ENCODE results near the gene NTN5. TPM values are rescaled to one million over a fixed set of nuclear protein-coding genes. Genes with fewer than 3 reads are reported as not detected.
A peak's percentile ranks its signal among the peaks of the same experiment; 100 is the strongest.

The NTN5 gene
- total RNA-seq, 4 donors from 2014 or later, result not detected

- H3K9me3 ChIP-seq, result no peaks in the 10 kb centered on the region
- peaks cover 33 to 35% of the 10 kb centered on the region in 2 donors for H3K4me1 ChIP-seq
- intact Hi-C loops (cut with DNase I; ENCODE audit: low total_unique reads), result loop anchor here (5.0 kb wide), 1 partner anchor 36 kb away; no protein-coding TSS in a partner anchor
- TF ChIP-seq, protein P1, sequence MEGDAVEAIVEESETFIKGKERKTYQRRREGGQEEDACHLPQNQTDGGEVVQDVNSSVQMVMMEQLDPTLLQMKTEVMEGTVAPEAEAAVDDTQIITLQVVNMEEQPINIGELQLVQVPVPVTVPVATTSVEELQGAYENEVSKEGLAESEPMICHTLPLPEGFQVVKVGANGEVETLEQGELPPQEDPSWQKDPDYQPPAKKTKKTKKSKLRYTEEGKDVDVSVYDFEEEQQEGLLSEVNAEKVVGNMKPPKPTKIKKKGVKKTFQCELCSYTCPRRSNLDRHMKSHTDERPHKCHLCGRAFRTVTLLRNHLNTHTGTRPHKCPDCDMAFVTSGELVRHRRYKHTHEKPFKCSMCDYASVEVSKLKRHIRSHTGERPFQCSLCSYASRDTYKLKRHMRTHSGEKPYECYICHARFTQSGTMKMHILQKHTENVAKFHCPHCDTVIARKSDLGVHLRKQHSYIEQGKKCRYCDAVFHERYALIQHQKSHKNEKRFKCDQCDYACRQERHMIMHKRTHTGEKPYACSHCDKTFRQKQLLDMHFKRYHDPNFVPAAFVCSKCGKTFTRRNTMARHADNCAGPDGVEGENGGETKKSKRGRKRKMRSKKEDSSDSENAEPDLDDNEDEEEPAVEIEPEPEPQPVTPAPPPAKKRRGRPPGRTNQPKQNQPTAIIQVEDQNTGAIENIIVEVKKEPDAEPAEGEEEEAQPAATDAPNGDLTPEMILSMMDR (IDR thresholded peaks at IDR 0.05 in 4 of 5, conservative IDR thresholded peaks at IDR 0.05 in 1 of 5), result no peak
- TF ChIP-seq POLR2A (IDR thresholded peaks at IDR 0.05), result no peak
- H3K27ac ChIP-seq, result peak overlapping the region; percentile 88 to 98 (median 94)
- H3K36me3 ChIP-seq, result no peaks in the 10 kb centered on the region
- no peak for ATAC-seq
- in situ Hi-C loops (cut with MboI; ENCODE audit: low sequenced_read_pairs in 4 of 4), result loop anchor here in 1 of 4 donors (10.0 kb wide), 1 partner anchor 58 kb away; no protein-coding TSS in a partner anchor
- no peaks in the 10 kb centered on the region for H3K27me3 ChIP-seq
- H3K4me3 ChIP-seq, result peak overlapping the region; percentile 47 to 65 (median 60)
- no peak for DNase-seq
Measured at GRCh38 chr19:48713041-48713863, 40.4 kb upstream of the NTN5 start.

GRCh38 chr19:48711106-48711662 is 38.4 kb upstream of the NTN5 start:
- peaks cover 18 to 23% of the 10 kb centered on the region in 2 donors for H3K4me1 ChIP-seq

DNA sequence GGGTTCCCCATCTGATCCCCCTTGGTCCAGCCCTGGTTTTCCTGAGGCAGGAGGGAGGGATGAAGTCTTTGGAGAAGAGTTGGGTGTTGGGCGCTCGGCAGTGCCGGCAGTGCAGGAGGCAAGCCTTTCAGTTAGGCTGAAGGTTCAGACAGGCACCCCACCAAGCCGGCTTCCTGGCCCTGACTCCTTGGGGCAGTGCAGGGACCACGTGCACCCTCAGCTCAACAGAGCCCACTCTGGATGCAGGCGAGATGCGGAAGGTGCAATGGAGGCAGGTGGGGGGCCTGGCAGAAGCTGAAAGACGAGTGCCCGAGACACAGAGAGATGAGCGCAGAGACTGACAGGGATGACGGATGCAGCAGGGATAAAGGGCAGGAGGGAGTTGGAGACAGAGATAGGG is 35.7 kb upstream of the NTN5 start:
- no peak for DNase-seq
- intact Hi-C loops (cut with DNase I; ENCODE audit: low total_unique reads) (no loop called here), in situ Hi-C loops (cut with MboI; ENCODE audit: low sequenced_read_pairs in 4 of 4) (no loop called here)
- no peak overlapping the region for H3K27ac ChIP-seq
- no peak overlapping the region for H3K4me3 ChIP-seq
- no peaks in the 10 kb centered on the region for H3K27me3 ChIP-seq
- H3K4me1 ChIP-seq, result peaks cover 0 to 4% of the 10 kb centered on the region in 2 donors
- ATAC-seq, result no peak
- no peaks in the 10 kb centered on the region for H3K36me3 ChIP-seq
- H3K9me3 ChIP-seq, result no peaks in the 10 kb centered on the region
- TF ChIP-seq, protein P1 (IDR thresholded peaks at IDR 0.05 in 4 of 5, conservative IDR thresholded peaks at IDR 0.05 in 1 of 5), result no peak
- no peak for TF ChIP-seq POLR2A (IDR thresholded peaks at IDR 0.05)

More at GRCh38 chr19:48711106-48711662, 38.4 kb upstream of the NTN5 start:
- TF ChIP-seq POLR2A (IDR thresholded peaks at IDR 0.05), result no peak
- TF ChIP-seq, protein P1 (IDR thresholded peaks at IDR 0.05 in 4 of 5, conservative IDR thresholded peaks at IDR 0.05 in 1 of 5), result no peak
- in situ Hi-C loops (cut with MboI; ENCODE audit: low sequenced_read_pairs in 4 of 4) (loop anchor here in 1 of 4 donors (10.0 kb wide), 1 partner anchor 56 kb away; no protein-coding TSS in a partner anchor), intact Hi-C loops (cut with DNase I; ENCODE audit: low total_unique reads) (loop anchor here (5.0 kb wide), 1 partner anchor 34 kb away; no protein-coding TSS in a partner anchor)
- no peak overlapping the region for H3K4me3 ChIP-seq
- no peaks in the 10 kb centered on the region for H3K27me3 ChIP-seq
- no peaks in the 10 kb centered on the region for H3K36me3 ChIP-seq
- ATAC-seq (no peak), DNase-seq (no peak)
- no peaks in the 10 kb centered on the region for H3K9me3 ChIP-seq
- peak overlapping the region in 1 of 4 donors; percentile 9 for H3K27ac ChIP-seq

DNA sequence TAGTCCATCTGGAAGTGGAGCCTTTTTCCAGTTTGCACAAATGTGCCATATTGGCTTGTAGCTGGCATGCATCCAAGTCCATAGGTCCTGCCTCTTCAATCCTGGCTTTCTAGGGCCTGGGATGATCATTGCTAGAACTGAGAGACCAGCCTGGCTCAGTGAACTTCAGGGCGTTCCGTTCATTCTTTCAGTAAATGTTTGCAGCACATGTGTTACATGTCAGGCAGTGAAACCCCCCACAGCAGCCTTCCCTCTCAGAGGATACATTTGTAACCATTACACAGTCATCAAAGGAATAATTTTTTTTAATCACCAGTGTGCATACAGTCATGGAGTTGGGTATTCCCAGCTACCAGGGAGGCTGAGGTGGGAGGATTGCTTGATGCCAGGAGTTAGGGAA is 32.6 kb upstream of the NTN5 start:
- TF ChIP-seq POLR2A (IDR thresholded peaks at IDR 0.05), result no peak
- TF ChIP-seq, protein P1 (IDR thresholded peaks at IDR 0.05 in 4 of 5, conservative IDR thresholded peaks at IDR 0.05 in 1 of 5), result no peak
- Histone ChIP-seq H3K4me1 (no peaks in the 10 kb centered on the region), H3K36me3 (no peaks in the 10 kb centered on the region), H3K27me3 (no peaks in the 10 kb centered on the region), H3K4me3 (no peak overlapping the region), H3K9me3 (no peaks in the 10 kb centered on the region), H3K27ac (no peak overlapping the region)
- ATAC-seq, result no peak
- DNase-seq, result no peak
- in situ Hi-C loops (cut with MboI; ENCODE audit: low sequenced_read_pairs in 4 of 4) (no loop called here), intact Hi-C loops (cut with DNase I; ENCODE audit: low total_unique reads) (no loop called here)
